GM12892 (cell line): ENCODE measurements around the gene SNHG17. TPM values are rescaled to one million over a fixed set of nuclear protein-coding genes. Genes with fewer than 3 reads are reported as not detected.
"Not testable (repeated sequence)": the region's sequence is repeated elsewhere in the genome, so short reads cannot be mapped to it uniquely, and the experiment has no call there.

ENCODE experiments used
- DNase-seq: peaks from one replicate; pipeline ENCODE4 v3.0.0; 2011; ENCODE audit not compliant: insufficient read length
- FAIRE-seq: peaks from 2 replicates; lab custom pipeline; 2011; peaks lifted over from hg19 to GRCh38; lab: Jason Lieb, UNC
- POLR2A ChIP-seq: IDR thresholded peaks from 2 replicates; pipeline ENCODE4 v1.6.1; 2011; ENCODE audit warnings: low read depth, low read length, control low read depth
- POLR2AphosphoS5 ChIP-seq: IDR thresholded peaks from 2 replicates; pipeline ENCODE4 v1.6.1; 2011; ENCODE audit warnings: low read depth, low read length, control low read depth
- TAF1 ChIP-seq: IDR thresholded peaks from 2 replicates; pipeline ENCODE4 v1.6.1; 2011; ENCODE audit warnings: low read depth, mild to moderate bottlenecking, control low read depth, low read length, borderline replicate concordance
- polyA plus RNA-seq: library from polyadenylated mRNA; unstranded; fragments of >200 nt; gene quantifications from one replicate; pipeline ENCODE4 v1.2.1, GENCODE V29; 2012; ENCODE audit warnings: missing spikeins, inconsistent platforms; ENCODE audit not compliant: missing spikeins

Gene SNHG17
- polyA plus RNA-seq, result 43.5 TPM

DNA sequence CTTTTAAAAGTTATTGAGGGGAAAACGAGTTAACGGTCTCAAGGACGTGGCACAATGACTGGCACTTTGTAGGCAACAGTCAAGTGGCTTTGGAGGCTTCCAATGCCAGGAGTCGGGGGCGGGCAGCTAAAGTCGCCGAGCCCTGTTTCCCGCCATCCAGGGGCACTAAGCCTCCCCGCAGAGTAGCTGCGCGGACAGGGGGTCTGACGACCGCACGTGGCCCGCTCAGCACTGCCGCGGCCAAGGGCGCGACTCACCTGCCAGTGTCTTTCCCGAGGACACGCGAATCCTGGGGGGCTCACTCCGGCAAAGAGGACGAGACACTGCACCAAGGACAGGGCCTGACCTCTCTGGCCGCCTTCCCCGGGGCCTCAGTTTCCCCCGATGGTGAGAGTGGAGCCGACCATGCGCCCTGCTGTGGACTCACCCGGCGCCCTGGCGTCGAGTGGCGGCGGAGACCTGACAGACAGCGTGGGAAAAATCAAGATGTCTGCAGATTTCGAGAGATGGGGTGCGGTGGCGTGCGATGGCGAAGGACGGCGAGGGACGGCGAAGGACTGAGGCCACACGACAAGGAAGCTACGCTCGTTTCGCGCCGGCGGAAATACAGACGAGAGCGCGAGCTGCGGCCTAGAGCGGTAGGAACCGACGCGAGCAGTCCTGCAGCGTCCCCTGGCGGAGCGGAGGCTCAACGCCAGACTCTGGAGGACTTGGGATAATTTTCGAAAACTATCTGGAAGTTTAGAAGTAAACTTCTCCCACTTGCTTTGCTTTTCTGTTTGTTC lies at the start of gene SNHG17:
TSS of gene SNHG17 (minus strand) at position 559 of the 785 bp plus-strand sequence.
- DNase-seq, result peak; percentile 73
- FAIRE-seq, result peak; percentile 95
- peak; percentile 99 for TF ChIP-seq POLR2AphosphoS5
- TF ChIP-seq POLR2A, result peak; percentile 99
- TF ChIP-seq TAF1, result peak; percentile 100

GRCh38 chr20:38479596-38479995 lies 44.5 kb upstream of the SNHG17 start:
- DNase-seq (no peak), FAIRE-seq (no peak)
- TF ChIP-seq TAF1 (no peak), POLR2A (no peak), POLR2AphosphoS5 (no peak)

- TF ChIP-seq POLR2AphosphoS5 (no peak), TAF1 (no peak), POLR2A (no peak)
- FAIRE-seq, result no peak
- DNase-seq, result no peak
Measured at GRCh38 chr20:38477747-38478146, 42.6 kb upstream of the SNHG17 start.

GRCh38 chr20:38473367-38473795 lies 38.3 kb upstream of the SNHG17 start:
- FAIRE-seq (no peak), DNase-seq (no peak)
- TF ChIP-seq TAF1, result no peak
- TF ChIP-seq POLR2AphosphoS5, result no peak
- no peak for TF ChIP-seq POLR2A

DNA sequence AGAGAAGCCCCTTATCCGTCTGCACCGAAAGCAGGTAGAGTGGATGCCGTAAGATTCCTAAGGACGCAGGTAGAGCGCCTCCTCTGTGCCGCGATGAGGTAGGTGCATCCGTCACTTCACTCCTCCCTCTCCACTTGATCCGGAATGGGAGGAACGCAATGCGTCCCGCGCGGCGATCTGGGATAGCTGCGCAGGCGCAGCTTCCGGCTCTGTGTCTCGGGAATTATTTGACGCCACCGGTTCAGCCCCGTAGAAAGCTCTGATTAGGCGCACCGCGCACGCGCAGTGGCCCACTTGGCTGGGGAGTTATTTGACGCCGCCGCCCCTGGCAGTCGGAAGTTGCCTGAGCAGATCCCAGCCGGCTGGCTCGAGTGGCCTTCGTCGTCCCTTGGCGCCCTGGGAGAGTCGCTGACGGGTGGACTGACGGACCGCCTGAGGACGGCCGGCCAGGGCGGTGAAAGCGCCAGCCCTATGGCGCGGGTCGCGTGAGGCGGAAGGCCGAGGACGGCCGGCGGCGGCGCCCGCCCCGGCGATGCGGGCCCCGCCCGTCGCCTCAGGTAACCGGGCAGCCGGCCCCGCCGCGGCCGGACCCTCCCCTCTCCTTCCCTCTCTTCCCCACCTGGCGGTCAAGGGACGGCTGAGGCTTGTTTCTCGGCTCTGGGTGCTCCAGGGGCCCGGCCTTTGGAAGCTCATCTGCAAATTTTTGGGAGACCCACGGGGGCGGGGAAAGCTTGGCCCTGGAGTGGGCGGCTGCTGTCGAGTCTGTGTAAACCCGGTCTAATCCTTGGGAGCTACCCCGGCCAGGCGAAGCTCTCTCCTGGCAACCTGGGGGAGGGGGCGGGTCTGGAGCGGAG lies 37.6 kb upstream of the SNHG17 start, which contains the start of gene RALGAPB:
TSS of gene RALGAPB (plus strand) at position 331 of the 854 bp plus-strand sequence. CDS start 15,590 bp downstream, outside the sequence.
- FAIRE-seq (peak; percentile 98), DNase-seq (peak; percentile 91)
- TF ChIP-seq TAF1 (no peak; the same call in 1 of the 2 replicates), POLR2A (peak; percentile 80), POLR2AphosphoS5 (peak; percentile 83)

- TF ChIP-seq POLR2AphosphoS5 (no peak), TAF1 (no peak), POLR2A (no peak)
- DNase-seq (no peak), FAIRE-seq (no peak)
Measured at GRCh38 chr20:38471987-38472512, 36.9 kb upstream of the SNHG17 start.

DNA sequence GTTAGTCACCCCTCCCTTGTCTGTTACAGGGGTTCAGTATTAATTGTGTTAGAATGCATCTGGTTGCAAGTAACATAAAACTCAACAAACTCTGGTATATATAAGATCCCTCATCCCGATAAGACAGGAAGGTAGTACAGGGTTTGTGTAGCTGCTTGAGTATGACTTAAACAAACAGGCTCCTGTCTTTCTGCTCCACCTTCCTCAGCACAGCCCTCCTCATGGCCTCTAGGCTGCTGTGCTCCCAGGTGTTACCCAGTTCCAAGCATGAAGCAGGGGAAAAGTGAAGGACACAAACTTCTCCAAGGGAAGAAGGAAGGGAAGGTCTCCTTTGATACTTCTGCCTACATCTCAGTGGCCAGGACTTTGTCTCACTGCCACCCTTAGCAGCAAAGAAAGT lies 36.1 kb upstream of the SNHG17 start:
- no peak for FAIRE-seq
- no peak for TF ChIP-seq POLR2AphosphoS5
- DNase-seq, result no peak

DNA sequence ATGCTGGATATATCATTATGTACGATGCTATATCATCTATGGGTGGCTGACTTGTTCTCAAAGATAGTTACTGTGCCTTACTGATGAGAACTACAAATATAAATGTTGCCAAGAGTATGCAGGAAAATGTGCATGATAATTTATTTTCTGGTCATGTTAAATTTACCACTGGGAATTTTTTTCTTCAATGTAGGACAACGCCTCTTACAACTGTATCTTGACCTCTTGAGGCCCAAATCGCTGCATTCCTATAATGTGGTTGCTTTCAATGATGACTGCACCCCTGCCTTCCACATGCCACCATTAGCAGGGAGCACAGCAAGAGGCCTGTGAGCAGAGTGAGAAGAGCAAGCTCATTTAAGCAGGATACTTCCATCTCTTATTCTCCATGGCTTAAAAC lies 31.9 kb upstream of the SNHG17 start:
- no peak for FAIRE-seq
- no peak for DNase-seq
- TF ChIP-seq POLR2AphosphoS5 (no peak), POLR2A (no peak), TAF1 (no peak)

- DNase-seq, result no peak
- TF ChIP-seq POLR2A, result no peak
- no peak for TF ChIP-seq TAF1
- no peak for TF ChIP-seq POLR2AphosphoS5
- no peak for FAIRE-seq
Measured at GRCh38 chr20:38466171-38466570, 31.0 kb upstream of the SNHG17 start.

GRCh38 chr20:38461569-38461968 lies 26.4 kb upstream of the SNHG17 start:
- DNase-seq, FAIRE-seq: not testable (repeated sequence)

DNA sequence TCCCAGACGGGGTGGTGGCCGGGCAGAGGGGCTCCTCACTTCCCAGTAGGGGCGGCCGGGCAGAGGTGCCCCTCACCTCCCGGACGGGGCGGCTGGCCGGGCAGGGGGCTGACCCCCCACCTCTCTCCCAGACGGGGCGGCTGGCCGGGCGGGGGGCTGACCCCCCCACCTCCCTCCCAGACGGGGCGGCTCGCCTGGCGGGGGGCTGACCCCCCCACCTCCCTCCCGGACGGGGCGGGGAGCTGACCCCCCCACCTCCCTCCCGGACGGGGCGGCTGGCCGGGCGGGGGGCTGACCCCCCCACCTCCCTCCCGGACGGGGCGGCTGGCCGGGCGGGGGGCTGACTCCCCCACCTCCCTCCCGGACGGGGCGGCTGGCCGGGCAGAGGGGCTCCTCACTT lies 26.0 kb upstream of the SNHG17 start:
- FAIRE-seq, DNase-seq: not testable (repeated sequence)

- not testable (repeated sequence) for DNase-seq, FAIRE-seq
Measured at GRCh38 chr20:38460631-38461030, 25.5 kb upstream of the SNHG17 start.
